Left lung (tissue), 10 donors: ENCODE measurements around the gene VSX2. TPM values are rescaled to one million over a fixed set of nuclear protein-coding genes. Genes with fewer than 3 reads are reported as not detected.

Source experiments
- ATAC-seq: fragments of 200-7000 bp; cut with Tn5 transposase; one replicate; pipeline ENCODE4 v1.9.1; 2020; ENCODE audit warnings: moderate library complexity
- DNase-seq, 4 donors: peaks; one replicate each; pipeline ENCODE4 v3.0.0-alpha.2; 2013 to 2020
- H3K27ac ChIP-seq, 2 donors: fragments of 200-600 bp; sonication (generic) in 1 of 2; one replicate each; pipeline versions ENCODE4 v1.5.0 to v1.8.0; 2020 to 2021
- H3K27me3 ChIP-seq, 2 donors: fragments of 200-600 bp; sonication (generic) in 1 of 2; one replicate each; pipeline versions ENCODE4 v1.5.0 to v1.8.0; 2020 to 2021
- H3K36me3 ChIP-seq, 2 donors: fragments of 200-600 bp; sonication (generic) in 1 of 2; one replicate each; pipeline versions ENCODE4 v1.5.0 to v1.8.0; 2020 to 2021
- H3K4me1 ChIP-seq, 2 donors: fragments of 200-600 bp; one replicate each; pipeline ENCODE4 v1.8.0; 2021
- H3K4me3 ChIP-seq, 2 donors: fragments of 200-600 bp; sonication (generic) in 1 of 2; one replicate each; pipeline versions ENCODE4 v1.5.0 to v1.8.0; 2020 to 2021; ENCODE audit warnings: mild to moderate bottlenecking in 1 of 2
- H3K9me3 ChIP-seq, 2 donors: fragments of 200-600 bp; sonication (generic) in 1 of 2; one replicate each; pipeline versions ENCODE4 v1.5.0 to v1.8.0; 2020 to 2021
- CTCF ChIP-seq, 2 donors: fragments of 200-600 bp; sonication (generic) in 1 of 2; IDR thresholded peaks; one replicate each; pipeline versions ENCODE4 v1.5.0 to v1.8.0; 2021; ENCODE audit warnings: antibody characterized with exemption in 2 of 2
- intact Hi-C, 2 donors: fragments of 100-400 bp; cut with DNase I; formaldehyde crosslinking; loops; one replicate each; pipeline versions ENCODE4 v1.11.2 to v1.14.2; 2022
- polyA plus RNA-seq, 6 donors: library from polyadenylated mRNA; unstranded; fragments of 120-200 nt; gene quantifications; one replicate each; pipeline ENCODE4 v1.2.1, GENCODE V29; 2013; ENCODE audit not compliant: insufficient read length in 6 of 6
- total RNA-seq, 2 donors: library from RNA; stranded (reverse); fragmentation: NEBNext Ultra II Directional; extraction: Animal tissue kit (Norgen Biotek cat#: 25700); gene quantifications; one replicate each; pipeline ENCODE4 v1.2.1, GENCODE V29; 2021
- donor health status: DM: no; HTN: yes; CAD: no.
- donor health status: DM: no; HTN: no; CAD: no.

The VSX2 gene
- total and polyA plus RNA-seq, 8 donors, result not detected

- ATAC-seq, result no peak
- Histone ChIP-seq H3K36me3 (no peaks in the 10 kb centered on the region), H3K27me3 (peaks cover 0 to 24% of the 10 kb centered on the region in 2 donors), H3K27ac (no peak overlapping the region), H3K9me3 (no peaks in the 10 kb centered on the region), H3K4me1 (no peaks in the 10 kb centered on the region), H3K4me3 (no peak overlapping the region)
- TF ChIP-seq CTCF (IDR thresholded peaks at IDR 0.05), result no peak
- intact Hi-C loops, result no loop called here
- DNase-seq, result no peak
These were observed 32.1 kb downstream of the VSX2 start for GRCh38 chr14:74271365-74271764.

GRCh38 chr14:74275241-74275841, 36.1 kb downstream of the VSX2 start:
- H3K4me3 ChIP-seq, result no peak overlapping the region
- no peak overlapping the region for H3K27ac ChIP-seq
- peaks cover 0 to 20% of the 10 kb centered on the region in 2 donors for H3K27me3 ChIP-seq
- H3K4me1 ChIP-seq, result no peaks in the 10 kb centered on the region
- TF ChIP-seq CTCF (IDR thresholded peaks at IDR 0.05), result no peak
- no peaks in the 10 kb centered on the region for H3K36me3 ChIP-seq
- peak; percentile 69 for ATAC-seq
- H3K9me3 ChIP-seq, result peaks cover 0 to 2% of the 10 kb centered on the region in 2 donors
- DNase-seq, result no peak
- intact Hi-C loops, result no loop called here

- no peak for ATAC-seq
- Histone ChIP-seq H3K4me1 (no peaks in the 10 kb centered on the region), H3K36me3 (peaks cover 0 to 12% of the 10 kb centered on the region in 2 donors), H3K4me3 (no peak overlapping the region), H3K9me3 (peaks cover 0 to 2% of the 10 kb centered on the region in 2 donors), H3K27me3 (no peaks in the 10 kb centered on the region), H3K27ac (no peak overlapping the region)
- TF ChIP-seq CTCF (IDR thresholded peaks at IDR 0.05), result no peak
- intact Hi-C loops, result no loop called here
- DNase-seq, result no peak
These were observed 38.8 kb downstream of the VSX2 start for GRCh38 chr14:74278080-74278479.

- no peak overlapping the region for H3K4me3 ChIP-seq
- no peak for TF ChIP-seq CTCF (IDR thresholded peaks at IDR 0.05)
- no peak overlapping the region for H3K27ac ChIP-seq
- H3K36me3 ChIP-seq, result peaks cover 0 to 42% of the 10 kb centered on the region in 2 donors
- no peaks in the 10 kb centered on the region for H3K4me1 ChIP-seq
- no peaks in the 10 kb centered on the region for H3K27me3 ChIP-seq
- intact Hi-C loops, result no loop called here
- ATAC-seq, result no peak
- DNase-seq, result no peak
- peaks cover 0 to 2% of the 10 kb centered on the region in 2 donors for H3K9me3 ChIP-seq
These were observed 41.8 kb downstream of the VSX2 start for GRCh38 chr14:74281069-74281468.

- Histone ChIP-seq H3K27me3 (no peaks in the 10 kb centered on the region), H3K27ac (no peak overlapping the region), H3K4me3 (no peak overlapping the region), H3K9me3 (no peaks in the 10 kb centered on the region), H3K4me1 (no peaks in the 10 kb centered on the region), H3K36me3 (peaks cover 0 to 96% of the 10 kb centered on the region in 2 donors)
- intact Hi-C loops, result no loop called here
- DNase-seq, result no peak
- no peak for TF ChIP-seq CTCF (IDR thresholded peaks at IDR 0.05)
- no peak for ATAC-seq
These were observed 47.5 kb downstream of the VSX2 start for GRCh38 chr14:74286736-74287135.
